ENCODE data around the gene PDLIM7. TPM values are rescaled to one million over a fixed set of nuclear protein-coding genes. Genes with fewer than 3 reads are reported as not detected.

PDLIM7 gene
- total and polyA plus RNA-seq, 10 of the 15 experiments (the other 5 are each of a cell fraction or from before 2014, with no cell fraction given) = 0.82 to 36.6 (median 19.3) TPM

GRCh38 chr5:177478711-177479646, 18.4 kb downstream of the PDLIM7 start:
- BruUV-seq (replicated peaks) = no TSS peak
- H3K4me1 ChIP-seq (ENCODE audit: control insufficient read depth, insufficient read depth, low read length) = peaks cover 21% of the 10 kb centered on the region
- no peak for DNase-seq (ENCODE audit: low read depth, low spot score)
- no peaks in the 10 kb centered on the region for H3K79me2 ChIP-seq (ENCODE audit: control insufficient read depth, insufficient read depth, low read length)
- H3K4me3 ChIP-seq = no peak overlapping the region
- peak overlapping the region; percentile 16; the same call in 1 of the 2 replicates for H2AFZ ChIP-seq (ENCODE audit: control insufficient read depth, low read depth, low read length)
- WGBS (ENCODE audit: insufficient coverage, insufficient replicate concordance, low lambda C conversion rate, missing lambda C conversion rate) = 66% methylated on average over 18 of the region's 18 CpGs
- no peak overlapping the region for H3K4me2 ChIP-seq (ENCODE audit: control insufficient read depth, insufficient read depth)
- H3K9ac ChIP-seq (ENCODE audit: control insufficient read depth, insufficient read depth, low read length) = no peak overlapping the region
- in situ Hi-C loops (cut with MboI) (no loop called here), intact Hi-C loops (cut with micrococcal nuclease; ENCODE audit: unreplicated experiment) (no loop called here)
- no peaks in the 10 kb centered on the region for H4K20me1 ChIP-seq (ENCODE audit: control insufficient read depth, insufficient read depth)
- ChIA-PET CTCF (interaction anchor here (0.7 to 2.5 kb wide), 7 partner anchors 10 to 75 kb away, joined by 3 to 13 read pairs (median 4); partner anchors contain the start of gene PDLIM7), POLR2A (interaction anchor here (0.9 to 1.2 kb wide), 2 partner anchors 15 to 35 kb away, joined by 3 to 4 read pairs; no protein-coding TSS in a partner anchor), RAD21 (ENCODE audit: unreplicated experiment) (interaction anchor here (1.4 kb wide), 1 partner anchor 15 kb away, joined by 3 read pairs; no protein-coding TSS in a partner anchor), SMC1A (ENCODE audit: uncharacterized antibody, unreplicated experiment) (interaction anchor here (1.0 to 1.2 kb wide), 3 partner anchors 22 to 30 kb away, joined by 3 to 4 read pairs (median 3); no protein-coding TSS in a partner anchor)
- no peaks in the 10 kb centered on the region; a peak in 2 of 4 replicates for H3K36me3 ChIP-seq (ENCODE audit: control insufficient read depth in 2 of 2, insufficient read depth in 2 of 2, low read length in 1 of 2)
- peak; percentile 56 for ATAC-seq
- H3K9me3 ChIP-seq (replicated peaks; ENCODE audit: control insufficient read depth, insufficient read depth, low read length) = no peaks in the 10 kb centered on the region
- H3K27ac ChIP-seq (ENCODE audit: control insufficient read depth, insufficient read depth) = no peak overlapping the region
- FAIRE-seq = no peak
- H3K27me3 ChIP-seq (replicated peaks in 1 of 2; ENCODE audit: control insufficient read depth in 2 of 2, insufficient read depth in 2 of 2, low read length in 1 of 2) = no peaks in the 10 kb centered on the region
- TF ChIP-seq CTCF (IDR thresholded peaks at IDR 0.05 in 2 of 3, conservative IDR thresholded peaks at IDR 0.05 in 1 of 3; ENCODE audit: control insufficient read depth in 2 of 3, extremely low read depth in 1 of 3, insufficient read depth in 1 of 3, low read depth in 3 of 3, low read length in 3 of 3) = no peak
- no peak for TF ChIP-seq BACH1 (IDR thresholded peaks at IDR 0.05; ENCODE audit: borderline replicate concordance)
- TF ChIP-seq RUNX3 (IDR thresholded peaks at IDR 0.05; ENCODE audit: low read length) = 0 out of 2 replicates have a peak, but pooled peaks have one; percentile 38
- no peak for TF ChIP-seq PBX3 (IDR thresholded peaks at IDR 0.05; ENCODE audit: insufficient replicate concordance, low read depth, low read length)
- TF ChIP-seq POLR2A (IDR thresholded peaks at IDR 0.05; ENCODE audit: low read depth, low read length) = 0 out of 2 replicates have a peak, but pooled peaks have one; percentile 11
- TF ChIP-seq ETV6 (conservative IDR thresholded peaks at IDR 0.05 in 1 of 2, IDR thresholded peaks at IDR 0.05 in 1 of 2; ENCODE audit: borderline replicate concordance in 1 of 2, low read depth in 1 of 2) = no peak
- no peak for TF ChIP-seq SREBF1 (IDR thresholded peaks at IDR 0.05; ENCODE audit: low read length)
- TF ChIP-seq CEBPZ (IDR thresholded peaks at IDR 0.05; ENCODE audit: low read depth, low read length) = no peak
- no peak for TF ChIP-seq FOS (IDR thresholded peaks at IDR 0.05; ENCODE audit: borderline replicate concordance, extremely low read depth, insufficient read length)
- no peak for TF ChIP-seq RELB (IDR thresholded peaks at IDR 0.05; ENCODE audit: low read depth)
- no peak for TF ChIP-seq E2F4 (IDR thresholded peaks at IDR 0.05; ENCODE audit: low read depth, low read length)

Measured in GM12878 (cell line).